ENCODE data around the gene HYI.

GRCh38 chr1:43410571-43410970 lies 43.2 kb downstream of the HYI start:
- TF ChIP-seq ZNF274 (IDR thresholded peaks at IDR 0.05; ENCODE audit: low read depth, low read length): no peak
- no peak for TF ChIP-seq YY1 (IDR thresholded peaks at IDR 0.05; ENCODE audit: insufficient read depth, insufficient read length)
